Choroid plexus epithelial cell (primary cell): ENCODE data around the gene SPRR2G.
"Not testable (repeated sequence)": the region's sequence is repeated elsewhere in the genome, so short reads cannot be mapped to it uniquely, and the experiment has no call there.

Experiments
- DNase-seq: peaks from one replicate; pipeline ENCODE4 v3.0.0-alpha.2; 2010; ENCODE audit warnings: low read depth
- H3K4me3 ChIP-seq: 2 replicates; pipeline ENCODE4 v1.5.1; 2011; ENCODE audit warnings: low read depth, mild to moderate bottlenecking, control low read depth, low read length, moderate library complexity
- TF ChIP-seq, protein P1 (sequence below): conservative IDR thresholded peaks from 2 replicates; pipeline ENCODE4 v1.5.1; 2011; ENCODE audit warnings: low read depth, mild to moderate bottlenecking, control low read depth, inconsistent platforms, low read length, moderate library complexity

Gene SPRR2G

DNA sequence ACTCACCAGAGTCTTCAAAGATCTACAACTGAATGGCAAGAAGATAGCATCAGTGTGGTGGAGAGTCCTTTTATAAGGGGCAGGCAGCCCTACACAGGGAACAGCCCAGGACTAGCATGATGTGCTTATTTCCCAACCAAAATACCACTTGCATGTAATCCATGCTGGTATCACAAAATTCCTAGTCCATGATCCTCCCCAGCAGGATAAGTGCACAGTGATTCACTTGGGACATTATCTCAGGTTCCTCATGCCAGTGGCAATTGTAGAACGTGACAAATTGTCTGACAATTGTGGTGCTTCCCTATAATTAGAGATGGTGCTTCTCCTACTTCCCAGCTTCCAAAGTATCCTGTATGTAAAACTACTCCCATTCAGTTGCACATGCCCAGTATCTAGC is at the start of gene SPRR2G:
Gene SPRR2G (minus strand): TSS at position 45 of the 400 bp plus-strand sequence. CDS start 780 bp downstream, outside the sequence.
- DNase-seq = no peak
- TF ChIP-seq, protein P1, sequence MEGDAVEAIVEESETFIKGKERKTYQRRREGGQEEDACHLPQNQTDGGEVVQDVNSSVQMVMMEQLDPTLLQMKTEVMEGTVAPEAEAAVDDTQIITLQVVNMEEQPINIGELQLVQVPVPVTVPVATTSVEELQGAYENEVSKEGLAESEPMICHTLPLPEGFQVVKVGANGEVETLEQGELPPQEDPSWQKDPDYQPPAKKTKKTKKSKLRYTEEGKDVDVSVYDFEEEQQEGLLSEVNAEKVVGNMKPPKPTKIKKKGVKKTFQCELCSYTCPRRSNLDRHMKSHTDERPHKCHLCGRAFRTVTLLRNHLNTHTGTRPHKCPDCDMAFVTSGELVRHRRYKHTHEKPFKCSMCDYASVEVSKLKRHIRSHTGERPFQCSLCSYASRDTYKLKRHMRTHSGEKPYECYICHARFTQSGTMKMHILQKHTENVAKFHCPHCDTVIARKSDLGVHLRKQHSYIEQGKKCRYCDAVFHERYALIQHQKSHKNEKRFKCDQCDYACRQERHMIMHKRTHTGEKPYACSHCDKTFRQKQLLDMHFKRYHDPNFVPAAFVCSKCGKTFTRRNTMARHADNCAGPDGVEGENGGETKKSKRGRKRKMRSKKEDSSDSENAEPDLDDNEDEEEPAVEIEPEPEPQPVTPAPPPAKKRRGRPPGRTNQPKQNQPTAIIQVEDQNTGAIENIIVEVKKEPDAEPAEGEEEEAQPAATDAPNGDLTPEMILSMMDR = no peak
- H3K4me3 ChIP-seq = no peak within 1 kb of the TSS

DNA sequence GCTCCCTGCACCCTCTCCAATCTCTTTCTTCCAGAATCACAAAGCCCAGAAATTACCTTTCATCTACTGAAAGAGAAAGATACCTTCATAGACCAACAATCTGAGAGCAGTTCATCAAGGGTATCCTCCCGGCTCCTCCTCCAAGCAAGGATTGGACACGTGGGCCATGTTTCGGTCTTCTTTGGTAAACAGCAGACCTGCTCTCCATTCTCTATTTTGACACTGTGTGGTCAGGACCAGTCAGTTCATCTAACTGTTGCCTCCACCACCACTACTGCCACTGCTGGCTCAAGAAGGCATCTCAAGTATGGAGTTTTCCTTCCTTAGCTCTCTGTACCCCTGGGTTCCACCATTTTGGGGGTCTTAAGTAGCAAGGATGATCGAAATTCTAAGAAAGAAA is 44.5 kb upstream of the SPRR2G start:
- H3K4me3 ChIP-seq = no peak overlapping the region
- no peak for DNase-seq
- TF ChIP-seq, protein P1 = no peak

DNA sequence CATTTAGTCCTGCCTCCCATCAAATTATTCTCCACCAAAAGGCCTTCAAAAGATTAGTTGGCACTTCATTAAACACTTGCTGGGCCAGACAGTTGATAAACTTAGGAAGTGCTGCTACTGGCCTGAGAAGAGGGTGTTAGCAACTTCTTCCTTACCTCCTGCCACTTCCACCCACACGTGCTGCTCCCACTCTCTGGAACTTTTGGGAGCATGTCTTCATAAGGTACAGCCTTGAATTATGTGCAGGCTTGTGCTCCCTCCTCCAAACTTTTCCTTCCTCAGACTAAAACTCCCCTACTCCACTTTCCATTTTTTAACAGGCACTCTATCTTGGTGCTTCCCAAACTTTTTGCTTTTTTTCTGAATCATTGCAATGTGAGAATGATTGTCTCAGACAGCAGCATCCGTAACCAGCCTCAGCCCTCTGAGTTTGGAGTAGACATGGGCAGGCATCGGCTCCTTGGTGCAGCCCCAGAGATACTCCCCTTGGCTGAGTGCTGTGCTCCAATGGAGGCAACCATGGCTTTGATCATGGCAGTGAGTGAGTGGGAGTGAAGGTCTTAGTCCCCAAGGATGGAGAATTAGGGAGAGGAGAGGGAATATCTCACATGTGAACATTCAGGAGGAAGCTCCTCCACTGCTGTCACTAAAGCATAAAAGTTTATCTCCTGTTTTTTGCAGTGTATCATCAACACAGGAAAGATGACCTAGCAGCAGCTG is 43.8 kb upstream of the SPRR2G start:
- DNase-seq = no peak
- TF ChIP-seq, protein P1 = no peak
- H3K4me3 ChIP-seq = no peak overlapping the region

DNA sequence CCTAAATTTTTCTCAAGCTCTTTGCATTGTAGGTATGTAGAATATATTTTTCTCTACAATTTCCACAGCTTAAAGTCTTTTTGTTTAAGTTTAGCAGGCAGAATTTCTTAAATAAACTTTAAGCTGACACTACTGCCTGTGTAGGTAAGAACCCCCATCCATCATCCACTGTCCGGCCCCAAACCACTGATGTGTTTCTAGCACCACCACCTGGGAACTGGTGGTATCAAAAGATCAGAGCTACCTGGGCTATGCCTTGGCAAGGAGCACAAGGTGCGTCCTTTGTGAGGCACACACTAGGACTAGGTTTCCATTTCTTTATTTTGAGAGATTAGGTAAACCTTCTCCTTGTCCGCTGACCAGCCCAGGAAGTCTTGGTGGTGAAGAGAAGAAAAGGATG is 42.0 kb upstream of the SPRR2G start:
- TF ChIP-seq, protein P1 = no peak
- no peak overlapping the region for H3K4me3 ChIP-seq
- DNase-seq = no peak

DNA sequence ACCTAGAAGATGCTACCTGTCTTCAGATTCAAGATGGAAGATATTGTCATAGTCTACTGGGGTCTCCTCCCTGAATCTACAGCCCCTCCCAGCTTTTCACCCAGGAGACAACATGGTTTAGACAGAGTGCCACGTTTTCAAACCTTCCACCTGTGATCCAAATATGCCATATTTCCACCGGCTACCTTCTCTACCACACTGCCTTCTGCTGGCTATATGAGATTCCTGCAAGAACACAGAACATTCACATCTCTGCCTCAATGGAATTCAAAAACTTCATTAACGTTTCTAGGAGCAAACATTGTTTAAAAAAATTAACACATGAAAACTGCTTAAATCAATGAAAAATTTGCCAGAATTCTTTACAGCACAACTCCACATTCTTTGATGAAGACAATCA is 39.7 kb upstream of the SPRR2G start:
- no peak for DNase-seq
- no peak overlapping the region for H3K4me3 ChIP-seq
- TF ChIP-seq, protein P1 = no peak

DNA sequence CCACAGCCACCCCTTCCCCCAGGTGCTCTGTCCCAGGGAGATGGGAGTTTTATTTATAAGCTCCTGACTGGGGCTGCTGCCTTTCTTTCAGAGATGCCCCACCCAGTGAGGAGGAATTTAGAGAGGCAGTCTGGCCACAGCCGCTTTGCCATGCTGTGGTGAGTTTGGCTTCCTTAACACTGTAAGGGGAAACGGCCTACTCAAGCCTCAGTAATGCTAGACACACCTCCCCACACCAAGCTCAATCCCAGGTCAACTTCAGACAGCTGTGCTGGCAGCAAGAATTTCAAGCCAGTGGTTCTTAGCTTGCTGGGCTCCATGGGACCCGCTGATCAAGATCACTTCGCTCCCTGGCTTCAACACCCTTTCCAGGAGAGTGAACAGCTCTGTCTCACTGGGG is 37.6 kb upstream of the SPRR2G start:
- not testable (repeated sequence) for DNase-seq, H3K4me3 ChIP-seq

DNA sequence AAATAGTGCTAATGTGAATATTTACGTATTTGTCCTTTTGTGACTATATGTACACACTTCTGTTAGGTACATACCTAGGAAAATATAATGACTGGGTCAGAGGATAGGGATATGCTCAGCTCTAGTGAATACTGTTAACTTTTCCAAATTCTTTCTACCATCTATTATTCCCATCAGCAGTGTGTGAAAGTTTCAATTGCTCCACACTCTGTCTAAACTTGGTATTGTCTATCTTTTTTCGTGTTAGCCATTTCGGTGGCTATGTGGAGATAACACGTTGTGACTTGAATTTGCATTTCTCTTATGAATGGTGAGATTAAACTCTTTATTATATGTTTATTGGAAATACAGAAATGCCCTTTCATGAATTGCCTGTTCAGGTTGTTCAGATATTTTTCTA is 29.9 kb upstream of the SPRR2G start:
- no peak for DNase-seq
- TF ChIP-seq, protein P1 = no peak
- H3K4me3 ChIP-seq = no peak overlapping the region
